ENCODE measurements around the gene CCDC86. TPM values are rescaled to one million over a fixed set of nuclear protein-coding genes. Genes with fewer than 3 reads are reported as not detected.

CCDC86 gene
- total RNA-seq, 2 donors from 2014 or later, result 10.9 to 32.1 TPM

- no peak for TF ChIP-seq CTCF (IDR thresholded peaks at IDR 0.05)
- intact Hi-C loops (cut with DNase I), result no loop called here
- H3K9me3 ChIP-seq, result no peaks in the 10 kb centered on the region
- DNase-seq, result no peak
- no peak overlapping the region for H3K9ac ChIP-seq (ENCODE audit: low read depth in 2 of 2, low read length in 2 of 2)
- no peak overlapping the region for H3K27ac ChIP-seq
- H3K36me3 ChIP-seq, result no peaks in the 10 kb centered on the region
- peaks cover 4% of the 10 kb centered on the region for H3K4me1 ChIP-seq
- H3K4me3 ChIP-seq, result no peak overlapping the region
- no peaks in the 10 kb centered on the region for H3K27me3 ChIP-seq
Observed at GRCh38 chr11:60854140-60854846, 12.4 kb downstream of the CCDC86 start.

- peaks cover 4% of the 10 kb centered on the region for H3K4me1 ChIP-seq
- H3K36me3 ChIP-seq, result no peaks in the 10 kb centered on the region
- no peak for TF ChIP-seq CTCF (IDR thresholded peaks at IDR 0.05)
- H3K9ac ChIP-seq (ENCODE audit: low read depth in 2 of 2, low read length in 2 of 2), result peak overlapping the region in 1 of 2 donors; percentile 54
- H3K4me3 ChIP-seq, result no peak overlapping the region
- no peak for DNase-seq
- no peaks in the 10 kb centered on the region for H3K27me3 ChIP-seq
- H3K9me3 ChIP-seq, result no peaks in the 10 kb centered on the region
- no peak overlapping the region for H3K27ac ChIP-seq
- intact Hi-C loops (cut with DNase I), result no loop called here
Observed at GRCh38 chr11:60854847-60855725, 13.2 kb downstream of the CCDC86 start.

GRCh38 chr11:60855726-60856633 is 14.1 kb downstream of the CCDC86 start, which contains the start of gene PTGDR2:
PTGDR2 (minus strand) TSS chr11:60855950; CDS start chr11:60853722, 2,228 bp downstream.
- Histone ChIP-seq H3K9ac (ENCODE audit: low read depth in 2 of 2, low read length in 2 of 2) (peak within 1 kb of the TSS; percentile 17 to 54), H3K9me3 (no peaks in the 10 kb centered on the region), H3K4me1 (peaks cover 4% of the 10 kb centered on the region), H3K27ac (no peak within 1 kb of the TSS), H3K27me3 (no peaks in the 10 kb centered on the region), H3K36me3 (no peaks in the 10 kb centered on the region), H3K4me3 (no peak within 1 kb of the TSS)
- DNase-seq, result peak; percentile 47
- TF ChIP-seq CTCF (IDR thresholded peaks at IDR 0.05), result no peak
- intact Hi-C loops (cut with DNase I), result no loop called here

GRCh38 chr11:60857378-60858232 is 15.7 kb downstream of the CCDC86 start:
- Histone ChIP-seq H3K9me3 (no peaks in the 10 kb centered on the region), H3K36me3 (no peaks in the 10 kb centered on the region), H3K9ac (ENCODE audit: low read depth in 2 of 2, low read length in 2 of 2) (no peak overlapping the region), H3K4me3 (no peak overlapping the region), H3K27ac (no peak overlapping the region), H3K27me3 (no peaks in the 10 kb centered on the region), H3K4me1 (peaks cover 4% of the 10 kb centered on the region)
- DNase-seq, result no peak
- intact Hi-C loops (cut with DNase I), result no loop called here
- no peak for TF ChIP-seq CTCF (IDR thresholded peaks at IDR 0.05)
